ENCODE data around the gene NKX2-1.

Gene NKX2-1

GRCh38 chr14:36517242-36518030, 2.6 kb downstream of the NKX2-1 start:
- DNase-seq, result peak; percentile 63

GRCh38 chr14:36516719-36517241, 3.3 kb downstream of the NKX2-1 start:
- peak; percentile 79 for DNase-seq

- DNase-seq, result peak; percentile 89
Measured at GRCh38 chr14:36515896-36516718, 3.9 kb downstream of the NKX2-1 start.

GRCh38 chr14:36515105-36515593, 4.9 kb downstream of the NKX2-1 start:
- peak; percentile 93 for DNase-seq

- DNase-seq, result peak; percentile 85
Measured at GRCh38 chr14:36514278-36515104, 5.5 kb downstream of the NKX2-1 start.

- DNase-seq, result peak; percentile 98
Measured at GRCh38 chr14:36513451-36514277, 6.4 kb downstream of the NKX2-1 start.

- peak; percentile 63 for DNase-seq
Measured at GRCh38 chr14:36513012-36513420, 7.0 kb downstream of the NKX2-1 start.

- DNase-seq, result peak; percentile 67
Measured at GRCh38 chr14:36512585-36513003, 7.4 kb downstream of the NKX2-1 start.

GRCh38 chr14:36511981-36512584, 7.9 kb downstream of the NKX2-1 start:
- DNase-seq, result peak; percentile 67

GRCh38 chr14:36510874-36511273, 9.2 kb downstream of the NKX2-1 start:
- no peak for DNase-seq

- peak; percentile 99 for DNase-seq
Measured at GRCh38 chr14:36510078-36510799, 9.8 kb downstream of the NKX2-1 start.

GRCh38 chr14:36509069-36509917, 10.7 kb downstream of the NKX2-1 start:
- DNase-seq, result peak; percentile 50

GRCh38 chr14:36508418-36509068, 11.5 kb downstream of the NKX2-1 start:
- peak; percentile 37 for DNase-seq

GRCh38 chr14:36507847-36508417, 12.1 kb downstream of the NKX2-1 start:
- peak; percentile 78 for DNase-seq

GRCh38 chr14:36506732-36507614, 13.1 kb downstream of the NKX2-1 start:
- DNase-seq, result peak; percentile 74

- DNase-seq, result peak; percentile 77
Measured at GRCh38 chr14:36505892-36506731, 13.9 kb downstream of the NKX2-1 start.

Measured in DMS79 (cell line).